GM12801 (cell line): ENCODE measurements around the gene MTG2.

Source experiments
- TF ChIP-seq, protein P1 (sequence below): IDR thresholded peaks from one replicate; pipeline ENCODE4 v1.5.1; 2011; ENCODE audit warnings: control low read depth; ENCODE audit not compliant: insufficient read length; ENCODE audit errors: extremely low read depth

Gene MTG2

DNA sequence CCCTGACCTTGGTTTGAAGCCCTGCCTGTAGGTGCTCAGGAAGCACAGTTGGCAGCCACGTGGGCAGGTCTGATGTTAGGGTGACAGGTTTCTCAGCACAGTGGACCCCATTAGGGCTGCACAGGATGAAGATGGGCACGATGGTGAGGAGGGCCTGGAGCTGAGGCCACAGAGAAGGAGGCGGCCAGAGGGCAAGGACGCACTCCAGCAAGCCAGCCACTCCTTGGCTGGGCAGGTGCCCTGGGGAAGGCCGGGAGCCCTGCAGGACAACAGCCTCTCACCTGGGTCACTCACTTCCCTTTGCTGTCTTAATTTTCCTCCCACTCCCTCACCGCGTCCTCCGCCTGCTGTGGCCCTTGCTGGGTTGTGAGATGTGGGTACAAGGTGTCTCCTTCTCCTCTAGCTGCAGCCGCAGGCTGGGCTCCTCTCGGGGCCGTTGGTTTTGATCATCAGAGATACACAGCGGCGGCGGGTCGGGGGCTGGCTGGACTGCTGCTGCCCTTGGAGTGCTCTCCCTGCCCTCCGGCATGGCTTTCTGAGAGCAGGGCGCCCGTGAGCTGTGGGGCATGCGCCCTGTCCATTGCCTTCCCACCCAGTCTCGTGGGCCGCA is 61.2 kb downstream of the MTG2 start:
- TF ChIP-seq, protein P1, sequence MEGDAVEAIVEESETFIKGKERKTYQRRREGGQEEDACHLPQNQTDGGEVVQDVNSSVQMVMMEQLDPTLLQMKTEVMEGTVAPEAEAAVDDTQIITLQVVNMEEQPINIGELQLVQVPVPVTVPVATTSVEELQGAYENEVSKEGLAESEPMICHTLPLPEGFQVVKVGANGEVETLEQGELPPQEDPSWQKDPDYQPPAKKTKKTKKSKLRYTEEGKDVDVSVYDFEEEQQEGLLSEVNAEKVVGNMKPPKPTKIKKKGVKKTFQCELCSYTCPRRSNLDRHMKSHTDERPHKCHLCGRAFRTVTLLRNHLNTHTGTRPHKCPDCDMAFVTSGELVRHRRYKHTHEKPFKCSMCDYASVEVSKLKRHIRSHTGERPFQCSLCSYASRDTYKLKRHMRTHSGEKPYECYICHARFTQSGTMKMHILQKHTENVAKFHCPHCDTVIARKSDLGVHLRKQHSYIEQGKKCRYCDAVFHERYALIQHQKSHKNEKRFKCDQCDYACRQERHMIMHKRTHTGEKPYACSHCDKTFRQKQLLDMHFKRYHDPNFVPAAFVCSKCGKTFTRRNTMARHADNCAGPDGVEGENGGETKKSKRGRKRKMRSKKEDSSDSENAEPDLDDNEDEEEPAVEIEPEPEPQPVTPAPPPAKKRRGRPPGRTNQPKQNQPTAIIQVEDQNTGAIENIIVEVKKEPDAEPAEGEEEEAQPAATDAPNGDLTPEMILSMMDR = no peak

- TF ChIP-seq, protein P1 = no peak
These were observed 61.8 kb downstream of the MTG2 start for GRCh38 chr20:62244644-62245108.

GRCh38 chr20:62245911-62246280 is 63.1 kb downstream of the MTG2 start:
- TF ChIP-seq, protein P1 = no peak

DNA sequence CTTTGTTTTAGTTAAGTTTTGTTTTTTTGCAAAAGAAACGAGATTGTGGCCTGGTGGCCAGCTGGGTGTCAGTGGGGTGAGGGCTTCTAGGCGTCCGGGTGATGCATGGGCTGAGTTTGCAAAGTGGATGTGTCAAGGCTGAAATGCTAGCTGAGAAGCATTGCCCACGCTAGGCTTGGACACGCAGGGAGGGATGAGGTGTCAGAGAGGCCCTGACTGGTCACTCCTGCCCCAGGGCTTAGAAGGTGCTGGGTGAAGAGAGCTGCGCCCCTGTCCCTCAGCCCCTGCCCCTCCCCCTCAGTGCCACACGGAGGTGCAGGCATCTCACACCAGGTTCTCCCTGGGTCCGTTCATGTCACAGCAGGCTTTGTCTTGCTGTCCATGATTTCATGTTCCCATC is 63.6 kb downstream of the MTG2 start:
- TF ChIP-seq, protein P1 = no peak

- TF ChIP-seq, protein P1 = no peak
These were observed 64.2 kb downstream of the MTG2 start for GRCh38 chr20:62246872-62247652.

GRCh38 chr20:62248890-62249560 is 66.2 kb downstream of the MTG2 start:
- TF ChIP-seq, protein P1 = no peak

- TF ChIP-seq, protein P1 = no peak
These were observed 69.6 kb downstream of the MTG2 start for GRCh38 chr20:62252342-62252966.
